HG03378 (cell line): ENCODE measurements around the gene SLC25A43.
A peak's percentile ranks its signal among the peaks of the same experiment; 100 is the strongest.
"Not testable (repeated sequence)": the region's sequence is repeated elsewhere in the genome, so short reads cannot be mapped to it uniquely, and the experiment has no call there.

Source experiments
- ATAC-seq: cut with Tn5 transposase; IDR thresholded peaks from one replicate; pipeline ENCODE4 v1.9.1; 2021; ENCODE audit warnings: mild to moderate bottlenecking, moderate library complexity; ENCODE audit not compliant: unreplicated experiment

The SLC25A43 gene

DNA sequence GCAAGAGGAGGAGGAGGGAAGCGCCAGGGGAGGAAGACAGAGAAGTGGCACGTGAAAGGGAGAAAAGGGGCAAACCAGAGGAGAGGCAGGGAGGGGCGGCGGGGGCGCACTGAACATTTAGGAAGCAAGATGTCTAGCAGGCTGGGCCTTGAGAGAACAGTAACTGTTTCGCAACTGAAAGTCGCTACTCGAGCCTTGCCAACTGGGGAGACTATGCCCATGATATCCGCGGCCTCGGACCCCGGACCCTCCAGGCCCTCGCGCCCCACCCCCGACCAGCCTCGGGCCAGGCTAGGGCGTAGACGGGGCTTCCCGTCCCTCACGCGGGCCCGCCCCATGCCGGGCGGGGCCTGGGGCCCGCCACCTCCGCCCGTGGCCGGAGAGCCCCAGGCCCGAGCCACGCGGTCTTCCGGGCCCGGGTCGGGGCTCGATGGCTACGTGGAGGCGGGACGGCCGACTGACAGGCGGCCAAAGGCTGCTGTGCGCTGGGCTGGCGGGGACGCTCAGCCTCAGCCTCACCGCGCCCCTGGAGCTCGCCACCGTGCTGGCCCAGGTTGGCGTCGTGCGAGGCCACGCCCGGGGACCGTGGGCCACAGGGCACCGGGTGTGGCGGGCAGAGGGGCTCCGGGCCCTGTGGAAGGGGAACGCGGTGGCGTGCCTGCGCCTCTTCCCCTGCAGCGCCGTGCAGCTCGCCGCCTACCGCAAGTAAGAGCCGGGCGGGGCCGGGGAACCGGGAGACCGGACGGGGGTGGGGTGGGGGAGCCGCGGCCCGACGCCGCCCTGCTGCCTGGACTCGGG, at the start of gene SLC25A43:
Gene SLC25A43, plus strand, starts transcription at position 363 of the 798 bp plus-strand sequence. Its CDS starts 68 bp downstream, at position 431.
- ATAC-seq: peak; percentile 58

- no peak for ATAC-seq
These were observed 39.3 kb upstream of the SLC25A43 start for GRCh38 chrX:119359618-119360382.

DNA sequence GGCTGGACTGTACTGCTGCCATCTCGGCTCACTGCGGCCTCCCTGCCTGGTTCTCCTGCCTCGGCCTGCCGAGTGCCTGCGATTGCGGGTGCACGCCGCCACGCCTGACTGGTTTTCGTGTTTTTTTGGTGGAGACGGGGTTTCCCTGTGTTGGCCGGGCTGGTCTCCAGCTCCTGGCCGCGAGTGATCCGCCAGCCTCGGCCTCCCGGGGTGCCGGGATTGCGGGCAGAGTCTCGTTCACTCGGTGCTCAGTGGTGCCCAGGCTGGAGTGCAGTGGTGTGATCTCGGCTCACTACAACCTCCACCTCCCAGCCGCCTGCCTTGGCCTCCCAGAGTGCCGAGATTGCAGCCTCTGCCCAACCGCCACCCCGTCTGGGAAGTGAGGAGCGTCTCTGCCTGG, 37.7 kb upstream of the SLC25A43 start:
- ATAC-seq: not testable (repeated sequence)

- ATAC-seq: not testable (repeated sequence)
These were observed 37.1 kb upstream of the SLC25A43 start for GRCh38 chrX:119362074-119362473.

GRCh38 chrX:119363391-119363790, 35.7 kb upstream of the SLC25A43 start:
- no peak for ATAC-seq

GRCh38 chrX:119371861-119372260, 27.3 kb upstream of the SLC25A43 start:
- not testable (repeated sequence) for ATAC-seq

DNA sequence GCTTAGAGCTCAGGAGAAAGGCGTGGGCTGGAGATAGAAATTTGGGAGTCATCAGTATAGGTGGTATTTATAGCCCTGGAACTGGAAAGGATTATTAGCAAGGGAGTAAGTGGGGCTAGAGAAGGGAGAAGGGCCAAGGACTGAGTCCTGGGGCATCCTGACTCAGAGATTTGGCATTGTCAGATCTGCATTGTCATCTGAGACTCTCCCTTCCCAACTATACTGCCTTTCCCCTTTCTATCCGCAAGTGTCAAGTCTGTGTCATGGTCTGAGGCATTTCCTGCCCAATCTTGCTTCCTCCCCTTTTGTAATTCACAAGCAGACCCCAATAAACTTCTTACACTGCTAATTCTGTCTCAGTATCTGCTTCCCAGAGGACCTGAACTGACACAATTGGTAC, 24.4 kb upstream of the SLC25A43 start:
- no peak for ATAC-seq

DNA sequence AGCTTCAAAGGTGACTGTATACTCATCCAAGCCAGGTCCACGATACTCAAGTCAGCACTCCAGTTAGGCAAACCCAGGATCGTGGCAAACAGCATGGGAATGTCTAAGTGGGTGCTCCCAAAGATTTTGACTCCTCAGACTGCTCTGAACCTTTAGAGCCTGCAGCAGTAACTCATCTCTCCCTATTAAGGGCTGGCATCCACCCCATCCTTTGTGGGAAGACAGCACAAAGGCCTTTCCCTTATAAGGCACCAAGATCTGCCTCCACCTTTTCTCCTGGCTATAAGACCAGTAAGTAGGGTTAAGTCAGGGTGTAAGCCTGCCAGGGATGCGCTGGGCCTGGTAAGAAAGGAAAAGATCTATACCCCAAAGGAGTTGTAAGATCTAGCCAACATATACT, 23.6 kb upstream of the SLC25A43 start:
- ATAC-seq: no peak

DNA sequence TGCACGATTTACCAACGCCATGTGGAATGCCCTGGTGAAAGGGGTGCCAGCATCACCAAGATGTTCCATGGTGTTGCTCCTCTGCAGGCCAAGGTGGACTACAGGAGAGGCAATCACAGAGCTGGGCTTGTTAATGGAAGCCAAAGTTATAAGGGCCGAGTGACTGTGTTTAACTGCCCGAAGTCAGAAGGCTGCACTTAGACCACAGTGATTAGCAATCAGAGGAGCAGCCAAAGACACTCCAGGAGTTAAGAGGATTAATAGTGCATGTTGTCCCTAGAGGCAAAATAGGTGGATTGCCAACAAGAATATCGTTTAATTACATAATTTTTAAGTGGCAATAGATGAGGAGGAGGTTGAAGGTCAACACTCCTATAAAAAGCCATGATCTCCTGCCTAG, 22.8 kb upstream of the SLC25A43 start:
- ATAC-seq: no peak

DNA sequence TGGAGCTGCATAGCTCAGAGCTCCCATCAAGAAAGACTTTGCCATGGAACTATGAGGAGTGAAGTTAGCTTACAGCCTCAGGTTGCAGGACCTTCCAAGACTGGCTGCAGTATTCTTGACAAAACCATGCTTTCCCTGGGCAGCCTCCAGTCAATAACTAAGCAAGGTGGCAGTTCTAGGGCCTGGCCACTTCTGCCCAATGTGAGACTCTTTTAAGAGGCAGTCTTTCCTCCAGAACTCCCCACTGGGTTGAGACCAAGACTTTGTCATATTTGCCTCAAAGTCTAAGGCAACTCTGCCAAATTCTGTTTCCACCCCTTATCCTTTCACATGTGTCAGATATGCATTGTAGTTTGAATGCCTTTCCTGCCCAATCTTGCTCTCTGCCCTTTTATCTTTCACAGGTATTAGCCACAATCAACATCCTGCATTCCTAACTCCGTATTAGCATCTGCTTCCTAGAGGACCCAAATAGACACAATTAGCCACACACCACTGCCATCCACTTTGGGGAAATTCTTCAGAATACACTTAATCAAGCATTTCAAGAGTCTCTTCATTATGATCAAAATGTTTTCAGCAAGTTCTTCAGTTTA, 17.7 kb upstream of the SLC25A43 start:
- ATAC-seq: no peak

GRCh38 chrX:119382606-119383005, 16.5 kb upstream of the SLC25A43 start:
- no peak for ATAC-seq

GRCh38 chrX:119386685-119387084, 12.5 kb upstream of the SLC25A43 start:
- not testable (repeated sequence) for ATAC-seq

DNA sequence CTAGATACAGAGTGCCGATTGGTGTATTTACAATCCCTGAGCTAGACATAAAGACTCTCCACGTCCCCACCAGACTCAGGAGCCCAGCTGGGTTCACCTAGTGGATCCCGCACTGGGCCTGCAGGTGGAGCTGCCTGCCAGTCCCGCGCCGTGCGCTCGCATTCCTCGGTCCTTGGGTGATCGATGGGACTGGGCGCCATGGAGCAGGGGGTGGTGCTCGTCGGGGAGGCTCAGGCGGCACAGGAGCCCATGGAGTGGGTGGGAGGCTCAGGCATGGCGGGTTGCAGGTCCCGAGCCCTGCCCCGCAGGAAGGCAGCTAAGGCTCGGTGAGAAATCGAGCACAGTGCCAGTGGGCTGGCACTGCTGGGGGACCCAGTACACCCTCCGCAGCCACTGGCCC, 11.7 kb upstream of the SLC25A43 start:
- not testable (repeated sequence) for ATAC-seq

DNA sequence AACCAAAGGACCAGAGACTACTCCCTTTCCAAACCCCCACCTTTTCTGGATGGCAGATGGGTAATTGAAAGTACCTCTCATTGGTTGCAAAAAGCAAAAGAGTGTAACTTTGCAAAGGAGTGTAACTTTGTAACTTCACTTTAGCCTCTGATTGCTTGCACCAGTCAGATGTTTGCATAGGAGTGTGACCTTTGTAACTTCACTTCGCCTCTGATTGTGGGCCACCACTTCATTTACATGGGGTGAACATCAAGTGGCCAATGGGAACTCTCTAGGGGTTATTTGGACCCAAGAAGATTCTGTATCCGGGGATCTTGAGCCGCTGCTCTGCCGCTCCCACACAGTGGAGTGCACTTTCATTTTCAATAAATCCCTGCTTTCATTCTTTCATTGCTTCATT, 9.9 kb upstream of the SLC25A43 start:
- ATAC-seq: no peak

DNA sequence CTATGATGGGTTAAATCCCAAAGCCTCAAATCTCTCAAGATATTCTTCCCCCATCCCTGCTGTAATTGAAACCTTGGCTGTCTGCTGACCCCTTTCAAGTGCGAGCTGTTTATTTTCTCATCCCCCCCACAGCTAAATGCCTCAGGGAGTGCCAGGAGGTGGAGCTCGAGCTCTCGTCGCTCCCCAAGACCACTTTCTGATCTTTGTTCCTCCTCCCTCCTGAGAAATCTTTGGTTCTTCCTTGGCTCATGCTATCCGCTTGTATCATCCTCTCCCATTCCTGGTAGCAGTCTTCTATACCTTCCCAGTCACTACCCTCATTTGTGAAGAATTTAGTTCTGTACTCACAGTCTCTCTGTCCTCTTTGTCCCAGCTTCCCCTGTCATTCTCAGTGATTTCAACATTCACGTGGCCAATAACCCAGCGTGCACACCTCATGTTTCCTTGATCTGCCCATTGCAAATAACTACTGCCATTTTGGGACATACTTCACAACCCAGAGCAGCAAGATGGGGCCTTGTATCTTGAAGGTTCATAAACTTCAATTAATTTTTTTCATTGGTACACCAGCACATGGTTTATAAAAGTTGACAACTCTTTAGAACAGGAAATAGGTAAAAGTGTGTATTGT, 9.2 kb upstream of the SLC25A43 start:
- ATAC-seq: no peak

- no peak for ATAC-seq
These were observed 7.9 kb upstream of the SLC25A43 start for GRCh38 chrX:119391279-119391678.

- no peak for ATAC-seq
These were observed 6.0 kb upstream of the SLC25A43 start for GRCh38 chrX:119393144-119393543.

DNA sequence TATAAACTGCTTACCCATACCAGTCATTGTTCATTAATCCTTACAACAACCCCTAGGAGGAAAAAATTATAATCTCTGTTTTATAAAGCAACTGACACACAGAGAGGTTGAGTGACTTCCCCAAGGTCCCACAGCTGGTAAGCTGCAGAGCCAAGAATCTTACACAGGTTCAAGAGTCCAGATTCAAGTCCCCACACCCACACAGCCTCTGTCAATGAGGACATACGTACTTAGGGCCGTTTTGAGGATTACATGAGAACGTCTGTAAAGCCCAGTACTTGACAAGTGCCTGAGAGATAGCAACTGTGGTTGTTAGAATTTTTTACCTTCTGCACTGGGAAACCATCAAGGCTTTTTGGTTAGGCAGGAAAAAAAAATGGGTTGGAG, 556 bp upstream of the SLC25A43 start:
- ATAC-seq: peak; percentile 16

GRCh38 chrX:119399772-119400101, 601 bp downstream of the SLC25A43 start:
- peak; percentile 19 for ATAC-seq

DNA sequence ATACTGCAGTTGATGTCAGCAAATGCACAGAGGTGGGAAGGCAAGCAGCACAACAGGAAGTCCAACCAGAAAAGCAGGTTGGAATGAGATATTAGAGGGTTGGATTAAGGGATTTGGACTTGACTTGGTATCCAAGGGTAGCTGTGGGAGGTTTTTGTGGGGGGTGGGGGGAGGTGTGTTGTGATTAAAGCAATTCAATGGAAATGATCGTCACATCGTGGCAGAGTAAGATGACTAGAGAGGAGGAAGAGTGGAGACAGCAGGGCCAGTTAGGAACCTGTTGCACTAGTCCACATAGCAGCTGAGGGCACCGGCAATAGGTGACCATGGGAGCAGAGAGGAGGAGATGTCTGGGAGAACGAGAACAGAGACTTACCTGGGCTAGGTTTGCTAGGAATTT, 2.4 kb downstream of the SLC25A43 start:
- no peak for ATAC-seq

- ATAC-seq: no peak
These were observed 3.5 kb downstream of the SLC25A43 start for GRCh38 chrX:119402588-119402987.
